GM18907 (cell line): ENCODE data around the gene SMCO4.

Experiments
- ATAC-seq: cut with Tn5 transposase; IDR thresholded peaks from one replicate; pipeline ENCODE4 v1.9.1; 2021; ENCODE audit warnings: mild to moderate bottlenecking, moderate library complexity; ENCODE audit not compliant: unreplicated experiment

The SMCO4 gene

GRCh38 chr11:93529707-93530467, 13.3 kb downstream of the SMCO4 start:
- ATAC-seq, result peak; percentile 27

GRCh38 chr11:93528757-93529645, 14.2 kb downstream of the SMCO4 start:
- no peak for ATAC-seq

GRCh38 chr11:93528252-93528651, 14.9 kb downstream of the SMCO4 start:
- ATAC-seq, result no peak

GRCh38 chr11:93526641-93527583, 16.3 kb downstream of the SMCO4 start:
- ATAC-seq, result no peak

GRCh38 chr11:93526346-93526633, 16.9 kb downstream of the SMCO4 start:
- no peak for ATAC-seq

GRCh38 chr11:93525601-93526345, 17.4 kb downstream of the SMCO4 start:
- peak; percentile 21 for ATAC-seq

GRCh38 chr11:93524858-93525257, 18.3 kb downstream of the SMCO4 start:
- ATAC-seq, result no peak

- ATAC-seq, result peak; percentile 55
Measured at GRCh38 chr11:93524173-93524536, 19.0 kb downstream of the SMCO4 start.

- ATAC-seq, result no peak
Measured at GRCh38 chr11:93520726-93521509, 22.3 kb downstream of the SMCO4 start.

- no peak for ATAC-seq
Measured at GRCh38 chr11:93519179-93519578, 24.0 kb downstream of the SMCO4 start.

GRCh38 chr11:93518081-93518480, 25.1 kb downstream of the SMCO4 start:
- ATAC-seq, result no peak

GRCh38 chr11:93517611-93518010, 25.6 kb downstream of the SMCO4 start:
- ATAC-seq, result no peak

- no peak for ATAC-seq
Measured at GRCh38 chr11:93517041-93517440, 26.1 kb downstream of the SMCO4 start.

- ATAC-seq, result no peak
Measured at GRCh38 chr11:93515441-93516025, 27.7 kb downstream of the SMCO4 start.

- ATAC-seq, result no peak
Measured at GRCh38 chr11:93514712-93515111, 28.5 kb downstream of the SMCO4 start.

- ATAC-seq, result no peak
Measured at GRCh38 chr11:93513772-93514171, 29.4 kb downstream of the SMCO4 start.

GRCh38 chr11:93512949-93513667, 30.1 kb downstream of the SMCO4 start:
- peak; percentile 82 for ATAC-seq

- ATAC-seq, result peak; percentile 91
Measured at GRCh38 chr11:93512073-93512475, 31.1 kb downstream of the SMCO4 start.
